ENCODE results near the gene NCOR2.
A peak's percentile ranks its signal among the peaks of the same experiment; 100 is the strongest.

The NCOR2 gene

DNA sequence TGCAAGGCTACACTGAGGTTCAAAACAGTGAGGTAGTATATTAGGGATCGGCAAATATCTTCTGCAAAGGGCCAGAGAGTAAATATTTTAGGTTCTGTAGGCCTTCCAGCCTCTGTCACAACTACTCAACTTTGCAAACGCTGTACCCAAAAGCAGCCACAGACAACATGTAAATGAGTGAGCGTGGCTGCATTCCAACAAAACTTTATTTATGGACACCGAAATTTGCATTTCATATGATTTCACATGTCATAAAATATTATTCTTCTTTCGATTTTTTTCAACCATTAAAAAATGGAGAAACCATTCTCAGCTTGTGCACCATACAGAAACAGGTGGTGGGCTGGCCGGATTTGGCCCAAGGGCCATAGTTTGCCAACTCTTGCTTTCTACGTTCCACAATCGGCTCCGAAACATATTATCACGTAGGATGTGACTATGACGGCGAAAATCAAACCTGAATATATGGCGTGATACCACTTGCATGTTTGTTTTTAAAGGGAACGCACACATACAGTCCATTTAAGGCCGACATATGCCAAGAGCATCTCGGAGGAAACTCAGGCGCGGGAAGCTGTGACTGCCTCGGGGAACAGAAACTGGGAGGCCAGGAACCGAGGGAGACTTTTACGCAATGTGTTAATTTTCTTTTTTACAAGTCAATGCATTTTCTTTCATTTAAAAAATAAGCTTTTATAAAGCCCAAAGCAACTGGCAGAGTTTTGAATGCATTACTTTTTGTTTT is 7.1 kb downstream of the NCOR2 start:
- DNase-seq (ENCODE audit: low read depth in 2 of 2), result no peak

DNA sequence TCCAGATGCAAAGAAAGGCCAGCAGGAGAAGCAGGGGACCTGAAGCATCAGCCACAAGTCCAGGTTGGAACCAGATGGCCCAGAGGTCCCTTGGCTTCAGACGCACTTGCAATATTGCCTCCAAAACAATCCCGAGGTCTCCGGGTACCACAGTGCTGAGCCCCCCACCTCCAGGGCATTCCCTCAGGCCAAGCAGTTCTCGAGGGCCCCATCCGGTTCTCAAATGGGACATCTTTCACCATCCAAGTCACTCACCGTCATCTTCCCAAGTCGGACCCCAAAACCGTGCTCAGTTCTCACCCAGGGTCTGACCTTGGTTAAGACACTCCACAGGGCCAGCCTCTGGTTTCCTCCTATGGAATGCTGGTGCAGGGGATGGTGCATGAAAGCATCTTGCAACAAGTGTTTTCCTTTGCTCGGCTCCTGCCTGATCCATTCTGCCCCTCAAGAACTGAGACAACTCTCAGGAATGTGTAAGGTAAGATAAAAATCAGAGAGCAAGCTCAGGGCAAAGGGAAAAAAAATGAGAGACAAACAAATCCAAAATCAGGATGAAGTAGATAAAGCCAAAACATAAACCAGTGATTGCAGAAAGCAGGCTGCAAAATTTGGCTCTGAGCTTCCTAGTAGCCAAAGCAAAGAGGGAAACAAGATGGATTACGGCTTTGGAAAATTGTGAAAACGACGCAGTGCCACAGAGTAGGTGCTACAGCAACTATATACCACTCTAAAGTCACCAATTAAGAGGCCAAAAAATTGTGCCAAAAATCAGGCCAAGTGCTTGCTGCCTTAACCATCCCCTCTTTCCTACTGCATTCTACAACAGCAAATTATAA is 8.0 kb downstream of the NCOR2 start:
- DNase-seq (ENCODE audit: low read depth in 2 of 2), result no peak

DNA sequence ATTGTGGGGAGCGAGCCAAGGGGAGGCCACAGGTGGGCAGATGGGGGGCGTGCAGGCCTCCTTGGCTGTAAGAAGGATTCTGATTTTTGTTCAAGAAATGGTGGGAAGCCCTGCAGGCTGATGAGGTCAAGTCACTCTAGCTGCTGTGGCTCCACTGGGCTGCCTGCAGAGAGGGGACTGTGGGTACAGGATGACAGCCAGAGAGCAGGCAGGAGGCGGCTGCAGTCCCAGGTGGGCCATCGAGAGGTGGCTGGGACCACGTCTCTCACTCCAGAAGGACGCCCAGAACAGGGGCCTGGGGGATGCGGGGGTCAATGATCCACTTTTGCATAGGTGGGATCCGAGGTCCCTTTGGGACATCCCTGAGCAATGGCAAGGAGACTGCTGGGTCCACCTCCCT is 9.1 kb downstream of the NCOR2 start:
- no peak for DNase-seq (ENCODE audit: low read depth in 2 of 2)

DNA sequence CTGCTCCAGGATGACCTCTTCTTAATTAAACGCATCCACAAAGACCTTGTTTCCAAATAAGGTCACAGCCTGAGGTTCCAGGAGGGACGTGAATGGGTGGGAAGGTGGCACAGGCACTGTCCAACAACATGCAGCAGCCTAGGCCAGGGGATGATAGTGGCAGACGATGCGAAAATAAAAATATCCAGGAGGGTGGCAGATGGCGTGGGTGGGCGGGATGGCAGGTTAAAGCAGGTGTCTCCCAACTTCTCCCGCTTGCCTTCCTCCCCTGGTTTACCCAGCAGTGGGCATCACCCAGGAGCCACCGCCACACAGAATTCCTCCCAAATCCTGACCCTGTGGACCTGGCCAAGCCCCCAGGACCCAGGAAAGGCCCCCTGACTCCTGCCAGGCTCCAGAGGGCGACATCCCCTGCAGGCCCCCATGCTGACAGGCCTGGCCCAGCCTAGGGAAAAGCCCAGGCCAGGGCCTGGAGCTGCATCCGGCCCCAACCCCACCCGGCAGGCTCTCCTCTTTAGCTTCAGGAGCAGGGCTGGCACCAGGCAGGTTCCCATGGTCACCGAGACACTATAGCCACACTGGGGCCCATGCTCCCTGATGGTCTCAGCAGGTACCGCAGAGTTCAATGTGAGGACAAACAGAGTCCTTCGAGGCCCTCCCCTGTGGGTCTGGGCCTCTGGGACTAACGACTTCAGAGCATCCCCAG is 9.7 kb downstream of the NCOR2 start:
- no peak for DNase-seq (ENCODE audit: low read depth in 2 of 2)

DNA sequence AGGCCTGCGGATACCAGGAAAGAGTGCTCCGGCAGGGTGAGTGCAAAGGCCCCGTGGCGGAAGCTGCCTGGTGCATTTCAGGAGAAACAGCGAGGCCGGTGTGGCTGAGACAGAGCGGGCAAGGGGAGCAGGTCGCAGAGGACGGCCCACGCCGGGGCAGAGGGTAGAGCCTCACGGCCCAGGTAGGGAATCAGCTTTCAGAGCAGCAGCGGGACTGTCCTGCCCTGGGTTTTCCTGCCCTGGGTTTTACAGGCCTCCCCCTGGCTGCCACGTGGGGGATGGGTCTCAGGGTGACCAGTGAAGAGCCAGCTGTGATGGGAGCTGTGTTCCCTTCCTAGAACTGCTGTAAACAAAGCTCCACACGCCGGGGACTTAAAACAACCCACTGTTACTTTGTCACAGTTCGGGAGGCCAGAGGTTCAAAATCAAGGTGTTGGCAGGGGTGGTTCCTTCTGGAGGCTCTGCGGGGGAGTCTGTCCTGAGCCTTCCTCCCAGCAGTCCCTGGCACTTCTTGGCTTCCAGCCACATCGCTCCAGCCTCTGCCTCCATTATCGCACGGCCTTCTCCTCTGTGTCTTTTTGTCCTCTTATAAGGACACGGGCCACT is 10.4 kb downstream of the NCOR2 start:
- DNase-seq (ENCODE audit: low read depth in 2 of 2), result no peak

DNA sequence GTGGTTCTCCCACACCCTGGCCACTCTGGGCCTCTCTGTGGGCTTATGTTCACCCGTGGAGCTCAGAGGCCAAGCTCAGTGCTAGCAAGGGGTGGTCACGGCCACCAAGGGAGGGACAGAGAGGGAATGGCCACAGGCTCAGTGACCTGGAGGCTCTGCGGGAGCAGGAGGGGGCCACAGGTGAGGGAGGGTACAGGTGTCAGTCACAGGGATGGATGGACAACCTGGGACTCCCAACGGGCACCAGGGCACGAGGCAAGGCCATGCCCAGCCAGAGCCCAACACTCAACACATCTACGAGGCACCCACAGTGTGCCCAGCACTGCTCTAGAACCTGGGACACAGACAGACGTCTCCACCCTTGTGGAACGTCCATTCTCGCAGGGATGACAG is 11.3 kb downstream of the NCOR2 start:
- no peak for DNase-seq (ENCODE audit: low read depth in 2 of 2)

DNA sequence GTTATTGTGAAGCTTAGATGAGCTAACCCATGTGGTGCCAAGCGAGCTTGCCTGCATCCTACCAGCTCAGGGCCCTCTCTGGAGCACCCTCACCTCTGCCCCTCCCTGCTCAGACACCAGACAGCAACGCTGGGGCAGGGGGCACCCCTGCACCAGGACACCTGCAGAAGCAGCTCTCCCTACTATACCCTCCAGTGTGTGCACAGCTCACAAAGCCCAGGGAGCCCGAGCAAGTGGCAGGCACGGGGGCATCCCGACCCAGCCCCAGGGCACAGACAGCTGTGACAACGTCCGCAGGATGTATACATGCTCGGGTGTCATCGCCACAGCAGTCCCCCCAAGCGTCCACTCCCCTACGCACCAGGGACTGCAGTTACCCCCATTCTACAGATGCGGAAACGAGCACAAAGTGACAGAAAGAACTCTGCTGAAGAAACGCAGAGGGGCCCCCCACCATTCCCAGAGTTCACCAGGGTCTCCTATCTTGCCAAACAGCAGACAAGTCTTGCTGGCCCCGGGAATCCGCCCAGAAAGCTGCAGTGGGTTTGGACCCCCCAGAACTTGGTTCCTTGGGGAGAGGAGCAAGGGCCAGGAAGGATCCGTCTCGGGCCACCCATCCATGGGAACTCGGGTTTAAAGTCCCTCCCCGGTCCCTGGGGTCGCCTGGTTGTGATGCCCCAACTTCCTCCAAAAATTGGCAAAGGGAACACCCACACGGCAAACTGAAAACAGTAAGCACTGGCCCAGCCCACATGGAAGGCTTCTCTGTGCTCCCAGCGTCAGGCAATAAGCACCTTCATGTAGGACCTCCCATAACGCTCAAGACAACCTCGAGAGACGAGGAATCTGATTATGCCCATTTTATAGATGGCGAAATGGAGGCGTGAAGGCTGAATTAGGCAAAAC is 12.0 kb downstream of the NCOR2 start:
- DNase-seq (ENCODE audit: low read depth in 2 of 2), result no peak

DNA sequence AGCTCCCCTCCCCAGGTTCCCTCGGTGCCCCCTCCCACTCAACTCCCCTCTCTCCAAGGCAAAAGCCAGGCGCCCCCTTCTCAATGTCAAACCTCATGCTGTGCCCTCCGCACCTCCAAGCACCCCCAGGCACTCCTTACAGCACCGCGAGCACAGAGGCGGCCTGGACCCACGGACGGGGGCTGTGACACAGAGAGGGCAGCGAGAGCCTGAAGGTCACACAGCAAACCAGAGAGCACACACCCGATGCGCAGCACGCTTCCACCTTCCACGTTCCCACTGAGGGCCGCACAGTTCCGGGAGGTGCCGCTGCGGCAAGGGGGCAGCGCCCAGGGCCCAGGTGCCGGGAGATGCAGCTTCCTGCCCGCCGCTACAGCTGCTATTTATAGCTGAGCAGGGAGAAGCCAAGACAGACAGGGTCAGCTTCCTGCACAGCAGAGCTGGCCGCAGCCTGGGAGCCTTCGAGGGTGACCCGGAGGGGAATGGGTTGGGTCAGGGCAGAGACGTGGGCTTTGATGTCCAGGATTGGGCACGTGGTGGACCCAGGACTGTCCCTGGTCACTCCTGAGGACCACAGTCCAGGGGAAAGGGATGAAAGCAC is 12.9 kb downstream of the NCOR2 start:
- DNase-seq (ENCODE audit: low read depth in 2 of 2), result no peak

DNA sequence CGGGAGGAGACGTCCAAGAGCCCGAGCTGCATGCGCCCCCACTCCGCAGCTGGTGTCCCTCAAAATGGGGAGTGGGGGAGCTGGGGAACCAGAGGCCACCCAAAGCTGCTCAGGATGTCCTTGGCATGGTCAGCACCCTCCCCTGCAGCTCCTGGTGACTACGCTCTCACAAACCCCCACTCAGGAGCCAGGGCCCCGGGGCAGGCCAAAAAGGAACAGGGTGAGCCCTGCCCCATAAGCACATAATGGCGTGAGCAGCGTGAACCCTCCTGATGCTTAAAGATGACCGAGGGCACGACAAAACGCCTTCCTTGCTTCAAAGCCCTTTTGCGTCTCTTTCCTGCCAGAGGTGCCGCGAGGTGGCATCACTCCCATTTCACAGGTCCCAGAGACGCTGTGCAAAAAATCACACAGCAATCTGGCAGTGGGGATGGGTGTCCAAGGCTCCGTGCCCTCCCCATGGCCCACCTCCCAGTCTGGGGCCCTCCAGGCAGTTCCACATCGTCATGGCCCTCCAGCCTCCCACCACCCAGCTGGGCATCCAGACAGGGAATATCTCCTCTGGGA is 13.5 kb downstream of the NCOR2 start:
- no peak for DNase-seq (ENCODE audit: low read depth in 2 of 2)

DNA sequence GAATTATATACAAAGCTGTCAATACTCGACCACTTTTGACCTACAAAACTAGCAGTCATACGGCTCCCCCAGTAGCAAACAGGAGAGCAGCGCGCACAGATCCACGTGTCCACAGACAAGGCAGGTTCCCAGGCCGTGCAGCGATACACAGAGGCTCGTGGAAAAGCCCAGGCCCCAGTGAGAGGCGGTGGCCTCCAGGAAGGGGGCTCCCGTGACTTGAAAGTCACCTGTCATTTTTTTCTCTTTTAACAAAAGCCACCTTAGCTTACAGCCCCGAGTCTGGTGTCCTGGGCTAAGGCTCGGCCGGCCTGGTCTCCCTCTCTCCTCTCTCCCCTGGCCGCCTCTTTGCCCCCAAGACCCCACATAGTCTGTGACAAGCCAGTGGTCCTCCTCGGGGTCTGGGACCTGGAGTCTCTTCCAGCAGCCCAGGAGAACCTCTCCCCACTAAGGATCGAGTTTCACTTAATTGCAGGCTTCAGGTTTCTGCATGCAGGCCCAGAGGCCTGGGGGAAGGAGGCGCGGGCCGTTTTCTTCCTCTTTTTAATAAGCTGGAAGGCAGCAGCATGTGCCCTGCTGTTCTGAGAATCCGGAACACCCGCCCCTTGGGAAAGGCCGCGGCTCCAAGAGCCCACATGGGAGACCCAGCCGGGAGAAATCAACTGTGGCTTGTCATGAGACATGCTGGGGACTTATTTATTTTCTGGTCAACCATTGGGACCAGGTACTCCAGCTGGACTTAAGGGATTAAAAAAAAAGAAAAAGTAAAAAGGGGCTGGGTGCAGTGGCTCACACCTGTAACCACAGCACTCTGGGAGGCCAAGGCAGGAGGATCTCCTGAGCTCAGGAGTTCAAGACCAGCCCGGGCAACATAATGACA is 15.9 kb downstream of the NCOR2 start:
- DNase-seq (ENCODE audit: low read depth in 2 of 2), result no peak

DNA sequence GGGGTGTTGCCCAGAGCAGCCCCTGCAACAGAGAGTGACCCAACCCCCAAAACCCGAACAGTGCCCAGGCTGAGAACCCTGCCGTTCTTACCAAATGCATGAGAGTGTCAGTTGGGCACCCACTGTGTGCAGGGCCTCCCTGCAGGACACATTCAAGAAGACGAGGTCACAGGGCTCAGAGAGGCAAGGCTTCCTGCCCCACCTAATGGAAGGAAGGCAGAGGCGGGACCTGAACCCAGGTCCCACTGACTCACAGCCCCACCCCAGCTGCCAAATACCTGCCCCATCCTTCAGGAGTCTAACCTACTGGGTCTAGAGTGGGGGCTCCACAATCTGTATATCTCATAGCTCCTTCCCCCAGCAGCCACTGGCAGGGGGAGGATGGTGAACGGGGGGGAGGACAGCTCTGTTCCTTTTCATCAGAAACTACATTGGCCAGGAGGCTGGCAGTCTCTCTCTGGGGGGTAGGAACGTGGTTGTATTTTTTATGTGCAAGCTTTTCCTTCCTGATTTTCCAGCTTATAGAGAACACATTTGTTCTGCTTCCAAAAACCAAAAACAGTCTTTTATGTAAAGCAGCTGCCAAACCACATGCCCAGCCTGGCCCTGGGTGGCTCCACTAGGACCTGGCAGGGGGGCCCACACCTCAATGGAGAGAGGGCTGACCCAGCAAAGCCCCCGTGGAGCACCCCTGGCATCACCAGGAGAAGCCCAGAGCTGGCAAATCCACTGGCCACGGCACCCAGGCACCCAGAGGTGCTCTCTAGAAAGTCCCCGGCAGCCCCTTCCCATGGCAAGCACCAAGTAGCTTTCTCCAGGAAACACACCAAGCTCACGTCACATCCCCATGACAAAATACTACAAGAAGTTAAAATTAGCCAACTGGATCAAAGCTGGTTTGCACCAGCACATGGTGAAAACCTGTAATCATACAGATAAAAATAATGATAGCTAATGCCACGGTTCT is 17.0 kb downstream of the NCOR2 start:
- DNase-seq (ENCODE audit: low read depth in 2 of 2), result no peak

DNA sequence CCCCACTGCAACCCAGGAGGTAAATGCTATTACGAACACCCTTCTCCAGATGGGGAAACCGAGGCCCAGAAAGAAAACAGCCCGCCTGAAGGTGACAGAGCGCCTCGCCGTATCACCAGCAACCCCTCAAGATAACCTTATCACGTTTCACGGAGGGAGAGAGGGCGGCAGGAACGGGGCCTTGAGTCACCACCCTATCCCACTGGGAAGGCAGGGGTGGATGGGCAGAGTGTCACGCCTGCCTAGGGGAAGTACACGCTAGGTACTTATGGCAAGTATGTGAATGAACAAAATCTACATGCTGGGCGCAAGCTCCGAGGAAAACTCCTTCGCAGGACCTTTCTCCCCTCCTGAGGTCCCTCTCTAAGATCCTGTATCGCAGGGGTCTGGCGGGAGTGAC is 17.8 kb downstream of the NCOR2 start:
- no peak for DNase-seq (ENCODE audit: low read depth in 2 of 2)

DNA sequence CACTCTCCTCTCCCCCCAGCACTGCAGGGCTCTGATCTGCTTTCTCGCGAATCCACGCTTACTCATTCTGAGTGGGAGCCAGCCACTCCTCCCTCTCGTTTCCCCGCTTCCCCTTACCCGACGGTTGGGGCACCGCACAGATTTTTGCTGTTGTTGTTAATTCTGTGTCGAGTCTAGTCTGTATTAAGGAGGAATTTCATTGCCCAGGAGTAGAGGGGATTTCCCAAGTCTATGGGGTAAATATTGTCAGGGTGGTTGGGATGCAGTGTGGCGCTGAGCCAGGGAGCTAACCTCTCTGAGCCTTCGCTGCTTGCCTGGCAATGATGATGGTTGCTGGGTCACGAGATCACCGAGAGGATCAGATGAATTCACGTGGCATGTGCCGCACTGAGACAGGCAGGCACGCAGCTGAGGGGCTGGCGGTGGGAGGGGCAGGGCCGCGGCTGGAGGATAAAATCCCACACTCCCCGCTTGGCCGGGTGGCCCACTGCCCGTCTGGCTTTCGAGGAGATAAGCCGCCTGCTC is 18.5 kb downstream of the NCOR2 start:
- DNase-seq (ENCODE audit: low read depth in 2 of 2), result no peak

DNA sequence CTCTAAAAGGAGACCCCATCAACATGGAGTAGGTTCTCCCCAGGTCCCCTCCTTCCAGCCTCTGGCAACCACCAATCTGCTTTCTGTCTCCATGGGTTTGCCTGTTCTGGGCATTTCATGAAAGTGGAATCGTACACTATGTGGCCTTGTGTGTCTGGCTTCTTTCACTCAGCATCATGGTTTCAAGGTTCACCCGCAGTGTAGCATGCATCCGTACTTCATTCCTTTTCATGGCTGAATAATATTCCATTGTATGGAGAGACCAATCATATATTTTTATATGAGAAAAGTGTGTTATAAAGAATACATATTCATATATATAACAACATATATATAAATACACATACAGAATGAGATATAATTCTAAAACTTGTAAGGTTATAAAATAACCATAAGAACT is 19.8 kb downstream of the NCOR2 start:
- no peak for DNase-seq (ENCODE audit: low read depth in 2 of 2)

DNA sequence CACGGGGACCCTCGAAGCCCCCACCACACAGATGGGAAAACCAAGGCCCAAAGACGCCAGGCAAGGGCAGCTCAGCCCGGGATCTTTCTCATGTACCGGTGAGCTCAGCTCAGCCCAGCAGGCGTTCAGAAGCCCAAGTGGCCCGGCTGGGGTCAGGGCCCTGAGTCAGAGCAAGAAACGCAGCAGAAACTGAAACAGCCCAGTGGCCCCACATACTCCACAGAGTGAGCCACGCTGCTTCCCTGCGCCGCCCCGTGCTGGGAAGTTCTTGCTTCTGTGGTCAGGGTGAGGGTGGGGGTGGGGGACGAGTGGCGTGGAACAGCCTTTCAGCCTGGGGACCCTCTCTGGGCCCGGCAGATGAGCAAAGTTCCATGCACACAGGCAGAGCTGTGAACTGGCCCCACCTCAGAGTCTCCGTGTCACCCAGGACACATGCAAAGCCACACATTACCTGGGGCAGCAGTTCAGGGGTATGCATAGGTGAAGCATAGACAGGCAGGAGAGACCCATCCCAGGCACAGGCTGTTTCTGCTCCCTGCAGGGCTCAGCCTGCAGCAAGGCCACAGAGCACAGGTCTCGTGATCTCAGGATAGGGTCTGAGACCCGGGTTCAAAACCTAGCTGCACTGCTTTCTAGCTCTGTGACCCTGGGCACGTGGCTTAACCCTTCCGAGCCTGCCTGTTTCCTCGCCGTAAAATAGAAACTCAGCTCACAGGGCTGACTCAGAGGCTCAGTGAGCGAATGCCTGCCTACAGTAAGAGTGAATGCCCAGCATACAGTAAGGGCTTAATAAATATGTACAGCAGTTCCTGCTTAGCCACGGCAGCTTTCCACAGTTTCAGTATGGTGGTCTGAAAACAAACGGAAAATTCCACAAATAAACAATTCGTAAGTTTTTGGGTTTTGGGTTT is 21.6 kb downstream of the NCOR2 start:
- peak; percentile 65 to 67 for DNase-seq (ENCODE audit: low read depth in 2 of 2)

DNA sequence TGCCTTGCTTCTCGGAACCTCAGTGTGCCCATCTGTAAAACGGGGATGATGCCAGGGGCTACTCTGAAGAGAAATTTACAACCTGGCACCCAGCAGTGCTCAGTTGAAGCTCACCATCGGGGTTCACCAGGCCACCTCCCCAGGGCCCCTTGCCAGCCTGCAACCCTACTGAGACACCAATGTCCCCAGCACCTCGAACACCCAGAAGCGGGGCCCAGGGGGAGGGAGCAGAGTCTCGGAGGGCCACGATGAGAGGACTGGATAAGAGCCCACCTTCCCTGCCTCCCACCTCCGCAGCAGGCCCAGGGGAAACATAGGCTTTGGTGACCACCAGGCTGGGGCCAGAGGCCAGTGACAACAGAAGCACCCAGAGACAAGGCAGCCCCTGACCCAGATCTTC is 22.4 kb downstream of the NCOR2 start:
- DNase-seq (ENCODE audit: low read depth in 2 of 2), result no peak
